ENCODE data around the gene DLEU7. TPM values are rescaled to one million over a fixed set of nuclear protein-coding genes. Genes with fewer than 3 reads are reported as not detected.

The DLEU7 gene
- total RNA-seq, 1 experiment from 2014 or later = not detected

DNA sequence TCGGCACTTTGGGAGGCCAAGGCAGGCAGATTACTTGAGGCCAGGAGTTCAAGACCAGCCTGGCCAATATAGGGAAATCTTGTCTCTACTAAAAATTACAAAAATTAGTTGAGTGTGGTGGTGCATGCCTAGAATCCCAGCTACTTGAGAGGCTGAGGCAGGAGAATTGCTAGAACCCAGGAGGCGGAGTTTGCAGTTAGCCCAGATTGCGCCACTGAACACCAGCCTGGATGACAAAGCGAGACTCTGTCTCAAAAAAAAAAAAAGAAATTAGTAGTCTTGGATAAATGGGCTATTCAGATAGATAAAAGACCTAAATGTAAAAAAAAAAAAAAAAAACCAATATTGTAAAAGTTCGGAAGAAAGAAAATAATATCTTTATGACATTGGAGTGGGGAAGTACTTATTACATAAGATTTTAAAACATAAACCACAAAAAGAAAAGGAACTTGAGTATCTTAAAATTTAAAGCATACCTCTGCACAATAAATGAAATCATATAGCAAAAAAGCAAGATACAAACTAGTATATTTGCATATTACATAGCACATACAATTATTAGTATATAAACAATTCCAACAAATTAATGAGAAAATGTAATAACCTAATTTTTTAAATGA lies 39.4 kb upstream of the DLEU7 start:
- no peaks in the 10 kb centered on the region for H3K4me1 ChIP-seq (ENCODE audit: low read length)
- no peaks in the 10 kb centered on the region for H3K36me3 ChIP-seq (ENCODE audit: insufficient read depth, low read length)
- no peak overlapping the region for H3K4me3 ChIP-seq (ENCODE audit: low read length)
- H3K9ac ChIP-seq (ENCODE audit: low read length) = no peak overlapping the region
- no peaks in the 10 kb centered on the region for H4K20me1 ChIP-seq (ENCODE audit: insufficient read depth, low read depth, low read length)
- no peaks in the 10 kb centered on the region for H3K9me3 ChIP-seq (ENCODE audit: low read length)
- DNase-seq = no peak
- no peak overlapping the region for H2AFZ ChIP-seq (ENCODE audit: low read length)
- no peaks in the 10 kb centered on the region for H3K79me2 ChIP-seq (ENCODE audit: low read length)
- H3K27ac ChIP-seq (ENCODE audit: low read length) = no peak overlapping the region
- H3K27me3 ChIP-seq (ENCODE audit: low read length) = no peaks in the 10 kb centered on the region
- H3K4me2 ChIP-seq (ENCODE audit: low read depth, low read length, poor library complexity, severe bottlenecking) = no peak overlapping the region
- no peaks in the 10 kb centered on the region for H3K9me2 ChIP-seq (replicated peaks; ENCODE audit: insufficient read depth, low read length)

DNA sequence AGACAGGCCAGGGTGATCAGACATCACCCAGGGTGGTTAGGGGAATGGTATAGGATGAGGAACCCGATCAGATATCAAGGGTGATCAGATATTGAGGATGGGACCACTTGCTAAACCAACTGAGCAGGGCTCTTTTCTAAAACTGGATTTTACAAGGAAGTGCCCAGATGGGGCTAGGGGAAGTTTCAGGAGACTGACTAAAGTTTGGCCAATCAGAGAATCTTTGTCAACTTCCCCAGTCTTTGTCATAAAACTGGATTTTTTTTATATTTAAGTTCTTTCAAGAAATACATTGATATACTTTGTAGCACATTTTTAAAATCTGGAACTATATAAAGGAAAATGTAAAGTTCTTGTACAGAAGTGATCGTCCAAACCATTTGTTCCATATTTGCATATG lies 30.5 kb upstream of the DLEU7 start:
- no peak overlapping the region for H3K4me2 ChIP-seq (ENCODE audit: low read depth, low read length, poor library complexity, severe bottlenecking)
- no peaks in the 10 kb centered on the region for H3K27me3 ChIP-seq (ENCODE audit: low read length)
- H3K4me3 ChIP-seq (ENCODE audit: low read length) = no peak overlapping the region
- H3K79me2 ChIP-seq (ENCODE audit: low read length) = no peaks in the 10 kb centered on the region
- H2AFZ ChIP-seq (ENCODE audit: low read length) = no peak overlapping the region
- H3K9ac ChIP-seq (ENCODE audit: low read length) = no peak overlapping the region
- no peaks in the 10 kb centered on the region for H4K20me1 ChIP-seq (ENCODE audit: insufficient read depth, low read depth, low read length)
- no peaks in the 10 kb centered on the region for H3K4me1 ChIP-seq (ENCODE audit: low read length)
- H3K9me2 ChIP-seq (replicated peaks; ENCODE audit: insufficient read depth, low read length) = no peaks in the 10 kb centered on the region
- no peak for DNase-seq
- H3K27ac ChIP-seq (ENCODE audit: low read length) = no peak overlapping the region
- no peaks in the 10 kb centered on the region for H3K9me3 ChIP-seq (ENCODE audit: low read length)
- H3K36me3 ChIP-seq (ENCODE audit: insufficient read depth, low read length) = no peaks in the 10 kb centered on the region

DNA sequence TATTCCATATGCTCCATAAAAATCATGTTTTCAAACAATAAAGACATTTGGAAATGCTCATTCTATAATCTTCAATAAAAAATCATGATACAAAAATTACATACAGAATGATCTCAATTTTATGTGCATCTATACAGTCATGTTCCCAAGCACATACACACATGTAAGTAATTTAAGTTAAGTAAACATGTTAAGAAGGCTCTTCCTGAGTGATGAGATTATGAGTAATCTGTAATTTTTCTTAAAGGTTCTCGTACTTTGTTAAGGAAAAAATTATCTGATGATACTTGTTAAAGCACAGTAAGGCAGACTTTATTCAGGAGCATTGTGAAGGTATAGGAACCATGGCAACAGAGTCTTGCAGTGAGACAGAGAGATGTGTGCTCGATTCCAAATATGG lies 30.0 kb upstream of the DLEU7 start:
- Histone ChIP-seq H3K27me3 (ENCODE audit: low read length) (no peaks in the 10 kb centered on the region), H3K79me2 (ENCODE audit: low read length) (no peaks in the 10 kb centered on the region)

DNA sequence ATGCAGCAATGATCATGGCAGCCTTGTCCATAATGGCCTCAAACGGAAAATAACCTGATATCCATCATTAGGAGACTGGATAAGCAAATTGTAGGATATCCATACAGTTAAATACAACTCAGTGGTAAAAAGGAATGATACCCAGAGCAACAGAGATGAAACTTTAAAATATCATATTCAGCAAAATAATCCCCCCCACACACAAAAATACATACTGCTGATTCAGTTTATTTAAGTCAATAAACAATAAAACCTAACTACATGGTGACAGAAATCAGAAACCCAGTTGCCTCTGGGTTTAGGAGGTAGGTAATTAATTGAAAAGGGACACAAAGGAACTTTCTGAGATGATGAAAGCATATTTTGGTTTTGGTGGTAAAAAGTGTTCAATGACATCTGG lies 27.9 kb upstream of the DLEU7 start:
- H3K27ac ChIP-seq (ENCODE audit: low read length) = no peak overlapping the region
- H3K9me2 ChIP-seq (replicated peaks; ENCODE audit: insufficient read depth, low read length) = no peaks in the 10 kb centered on the region
- H2AFZ ChIP-seq (ENCODE audit: low read length) = no peak overlapping the region
- H3K9ac ChIP-seq (ENCODE audit: low read length) = no peak overlapping the region
- no peak for DNase-seq
- H3K79me2 ChIP-seq (ENCODE audit: low read length) = no peaks in the 10 kb centered on the region
- H3K4me2 ChIP-seq (ENCODE audit: low read depth, low read length, poor library complexity, severe bottlenecking) = no peak overlapping the region
- no peaks in the 10 kb centered on the region for H3K36me3 ChIP-seq (ENCODE audit: insufficient read depth, low read length)
- no peaks in the 10 kb centered on the region for H3K4me1 ChIP-seq (ENCODE audit: low read length)
- no peak overlapping the region for H3K4me3 ChIP-seq (ENCODE audit: low read length)
- H4K20me1 ChIP-seq (ENCODE audit: insufficient read depth, low read depth, low read length) = no peaks in the 10 kb centered on the region
- H3K27me3 ChIP-seq (ENCODE audit: low read length) = no peaks in the 10 kb centered on the region
- H3K9me3 ChIP-seq (ENCODE audit: low read length) = no peaks in the 10 kb centered on the region

More for the DNA sequence above, 30.0 kb upstream of the DLEU7 start:
- Histone ChIP-seq H3K4me3 (ENCODE audit: low read length) (no peak overlapping the region), H3K9ac (ENCODE audit: low read length) (no peak overlapping the region), H3K9me2 (replicated peaks; ENCODE audit: insufficient read depth, low read length) (no peaks in the 10 kb centered on the region), H3K36me3 (ENCODE audit: insufficient read depth, low read length) (no peaks in the 10 kb centered on the region), H3K4me2 (ENCODE audit: low read depth, low read length, poor library complexity, severe bottlenecking) (no peak overlapping the region), H3K27ac (ENCODE audit: low read length) (no peak overlapping the region), H3K4me1 (ENCODE audit: low read length) (no peaks in the 10 kb centered on the region), H2AFZ (ENCODE audit: low read length) (no peak overlapping the region), H3K9me3 (ENCODE audit: low read length) (no peaks in the 10 kb centered on the region), H4K20me1 (ENCODE audit: insufficient read depth, low read depth, low read length) (no peaks in the 10 kb centered on the region)
- no peak for DNase-seq

DNA sequence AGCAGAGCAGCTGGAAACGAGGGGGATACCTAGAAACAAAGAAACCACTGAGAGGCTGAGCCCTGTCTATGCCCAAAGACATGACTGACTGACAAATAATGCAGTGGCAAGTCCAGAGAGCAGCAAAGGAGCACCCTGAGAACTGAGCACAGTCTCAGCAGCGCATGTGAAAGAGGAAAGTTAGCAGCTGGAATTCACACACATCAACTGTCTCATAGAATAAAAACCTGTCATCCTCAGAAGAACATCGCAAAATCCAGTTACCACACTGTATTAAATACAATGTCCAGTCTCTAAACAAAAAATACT lies 24.1 kb upstream of the DLEU7 start:
- H3K4me2 ChIP-seq (ENCODE audit: low read depth, low read length, poor library complexity, severe bottlenecking) = no peak overlapping the region

DNA sequence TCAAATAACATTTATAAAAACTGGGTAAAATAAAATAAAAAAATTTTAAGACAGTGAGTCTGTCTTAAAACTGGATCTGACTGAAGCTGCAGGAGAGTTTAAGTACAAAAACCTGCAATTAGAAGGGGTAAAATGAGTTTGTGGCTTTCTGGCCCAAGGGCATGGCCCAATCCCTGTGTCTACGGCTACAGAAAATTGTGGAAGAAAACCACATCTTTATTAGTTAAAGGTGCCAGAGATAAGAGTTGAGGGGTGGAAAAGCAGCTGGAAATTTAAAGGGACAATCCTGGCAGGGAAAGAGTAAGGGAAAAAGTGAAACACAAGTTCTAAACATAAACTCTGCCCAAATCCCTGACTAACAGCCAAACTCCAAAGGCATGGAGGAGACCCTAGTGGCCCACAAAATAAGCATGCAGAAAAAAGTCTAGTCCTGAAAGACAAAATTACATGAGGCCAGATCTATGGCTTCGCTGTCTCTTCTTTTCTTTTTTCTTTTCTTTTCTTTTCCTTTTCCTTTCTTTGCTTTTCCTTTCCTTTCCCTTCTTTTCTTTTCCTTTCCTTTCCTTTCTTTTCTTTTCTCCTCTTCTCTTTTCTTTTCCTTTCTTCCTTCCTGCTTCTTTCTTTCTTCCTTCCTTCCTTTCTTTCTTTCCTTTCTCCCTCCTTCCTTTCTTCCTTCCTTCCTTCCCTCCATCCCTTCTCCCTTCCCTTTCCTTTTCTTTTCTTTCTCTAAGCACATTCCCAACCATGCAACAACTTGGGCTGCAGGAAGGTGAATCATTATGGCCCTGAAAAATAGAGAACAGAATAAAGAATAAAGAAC lies 23.5 kb upstream of the DLEU7 start:
- H3K36me3 ChIP-seq (ENCODE audit: insufficient read depth, low read length) = no peaks in the 10 kb centered on the region
- no peak for DNase-seq
- no peaks in the 10 kb centered on the region for H3K4me1 ChIP-seq (ENCODE audit: low read length)
- no peak overlapping the region for H2AFZ ChIP-seq (ENCODE audit: low read length)
- no peak overlapping the region for H3K4me3 ChIP-seq (ENCODE audit: low read length)
- H3K9me2 ChIP-seq (replicated peaks; ENCODE audit: insufficient read depth, low read length) = no peaks in the 10 kb centered on the region
- no peak overlapping the region for H3K4me2 ChIP-seq (ENCODE audit: low read depth, low read length, poor library complexity, severe bottlenecking)
- H3K27ac ChIP-seq (ENCODE audit: low read length) = no peak overlapping the region
- H4K20me1 ChIP-seq (ENCODE audit: insufficient read depth, low read depth, low read length) = no peaks in the 10 kb centered on the region
- no peaks in the 10 kb centered on the region for H3K9me3 ChIP-seq (ENCODE audit: low read length)
- H3K79me2 ChIP-seq (ENCODE audit: low read length) = no peaks in the 10 kb centered on the region
- no peaks in the 10 kb centered on the region for H3K27me3 ChIP-seq (ENCODE audit: low read length)
- no peak overlapping the region for H3K9ac ChIP-seq (ENCODE audit: low read length)

More for the DNA sequence above, 24.1 kb upstream of the DLEU7 start:
- DNase-seq = no peak
- Histone ChIP-seq H3K4me3 (ENCODE audit: low read length) (no peak overlapping the region), H3K9me3 (ENCODE audit: low read length) (no peaks in the 10 kb centered on the region), H2AFZ (ENCODE audit: low read length) (no peak overlapping the region), H3K36me3 (ENCODE audit: insufficient read depth, low read length) (no peaks in the 10 kb centered on the region), H3K4me1 (ENCODE audit: low read length) (no peaks in the 10 kb centered on the region), H3K27me3 (ENCODE audit: low read length) (no peaks in the 10 kb centered on the region), H3K79me2 (ENCODE audit: low read length) (no peaks in the 10 kb centered on the region), H3K9me2 (replicated peaks; ENCODE audit: insufficient read depth, low read length) (no peaks in the 10 kb centered on the region), H4K20me1 (ENCODE audit: insufficient read depth, low read depth, low read length) (no peaks in the 10 kb centered on the region), H3K27ac (ENCODE audit: low read length) (no peak overlapping the region), H3K9ac (ENCODE audit: low read length) (no peak overlapping the region)

DNA sequence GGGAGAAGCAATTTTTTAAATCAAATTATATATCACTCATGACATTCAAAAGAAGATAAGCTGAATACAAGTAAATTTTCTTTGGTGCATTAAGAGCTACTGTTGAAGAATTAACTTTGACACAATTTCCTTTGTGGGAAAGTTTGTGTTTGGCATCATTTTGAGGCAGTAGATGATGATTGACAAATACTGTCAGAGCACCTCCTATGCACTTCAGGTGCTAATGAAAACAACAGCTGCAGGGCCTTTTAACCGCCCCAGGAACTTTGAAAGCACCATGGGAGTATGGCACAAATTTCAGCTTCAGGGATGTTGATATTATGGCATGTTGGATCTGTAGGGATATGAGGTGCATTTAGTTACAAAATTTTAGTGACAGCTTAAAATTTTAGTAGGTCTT lies 21.0 kb upstream of the DLEU7 start:
- H3K27ac ChIP-seq (ENCODE audit: low read length) = no peak overlapping the region
- no peaks in the 10 kb centered on the region for H4K20me1 ChIP-seq (ENCODE audit: insufficient read depth, low read depth, low read length)
- H3K9me2 ChIP-seq (replicated peaks; ENCODE audit: insufficient read depth, low read length) = no peaks in the 10 kb centered on the region

DNA sequence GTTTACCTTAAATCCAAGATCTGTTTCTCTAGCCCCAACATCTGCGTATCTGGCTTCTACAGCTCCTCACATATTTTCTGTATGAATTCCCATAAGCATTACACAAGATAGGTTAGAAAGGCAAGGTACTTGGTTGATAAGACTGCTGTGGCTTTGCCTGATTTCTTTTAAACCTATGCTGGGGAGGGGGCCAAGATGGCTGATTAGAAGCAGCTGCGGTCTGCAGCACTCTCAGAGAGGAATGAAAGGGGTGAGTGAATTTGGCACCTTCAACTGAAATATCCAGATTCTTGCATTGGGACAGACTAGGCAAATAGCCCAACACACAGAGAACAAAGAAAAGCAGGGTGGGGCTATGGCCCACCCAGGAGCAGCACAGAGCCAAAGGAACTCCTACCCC lies 12.2 kb upstream of the DLEU7 start:
- Histone ChIP-seq H2AFZ (ENCODE audit: low read length) (no peak overlapping the region), H3K79me2 (ENCODE audit: low read length) (no peaks in the 10 kb centered on the region), H3K4me3 (ENCODE audit: low read length) (no peak overlapping the region), H3K36me3 (ENCODE audit: insufficient read depth, low read length) (no peaks in the 10 kb centered on the region), H3K9me2 (replicated peaks; ENCODE audit: insufficient read depth, low read length) (no peaks in the 10 kb centered on the region), H3K4me2 (ENCODE audit: low read depth, low read length, poor library complexity, severe bottlenecking) (no peak overlapping the region), H4K20me1 (ENCODE audit: insufficient read depth, low read depth, low read length) (no peaks in the 10 kb centered on the region), H3K9ac (ENCODE audit: low read length) (no peak overlapping the region), H3K27ac (ENCODE audit: low read length) (no peak overlapping the region), H3K4me1 (ENCODE audit: low read length) (no peaks in the 10 kb centered on the region), H3K27me3 (ENCODE audit: low read length) (no peaks in the 10 kb centered on the region), H3K9me3 (ENCODE audit: low read length) (no peaks in the 10 kb centered on the region)
- DNase-seq = no peak

More for the DNA sequence above, 21.0 kb upstream of the DLEU7 start:
- H3K36me3 ChIP-seq (ENCODE audit: insufficient read depth, low read length) = no peaks in the 10 kb centered on the region
- no peak overlapping the region for H3K9ac ChIP-seq (ENCODE audit: low read length)
- H3K4me2 ChIP-seq (ENCODE audit: low read depth, low read length, poor library complexity, severe bottlenecking) = no peak overlapping the region
- H3K4me1 ChIP-seq (ENCODE audit: low read length) = no peaks in the 10 kb centered on the region
- no peaks in the 10 kb centered on the region for H3K79me2 ChIP-seq (ENCODE audit: low read length)
- no peak overlapping the region for H3K4me3 ChIP-seq (ENCODE audit: low read length)
- H3K9me3 ChIP-seq (ENCODE audit: low read length) = no peaks in the 10 kb centered on the region
- no peaks in the 10 kb centered on the region for H3K27me3 ChIP-seq (ENCODE audit: low read length)
- H2AFZ ChIP-seq (ENCODE audit: low read length) = no peak overlapping the region
- DNase-seq = no peak
